Lower leg skin (tissue), 4 donors: ENCODE results near the gene GOLGA6L9. TPM values are rescaled to one million over a fixed set of nuclear protein-coding genes. Genes with fewer than 3 reads are reported as not detected.
A peak's percentile ranks its signal among the peaks of the same experiment; 100 is the strongest.
"Not testable (repeated sequence)": the region's sequence is repeated elsewhere in the genome, so short reads cannot be mapped to it uniquely, and the experiment has no call there.

ENCODE experiments used
- DNase-seq, 2 donors: peaks; one replicate each; pipeline ENCODE4 v3.0.0-alpha.2; 2019; ENCODE audit warnings: low spot score in 2 of 2
- H3K4me3 ChIP-seq: fragments of 200-600 bp; sonication (generic); 2 replicates; pipeline ENCODE4 v1.5.1; 2017; ENCODE audit warnings: mild to moderate bottlenecking, low read depth; ENCODE audit not compliant: poor library complexity, severe bottlenecking
- WGBS, 2 donors: methylation state at CpG; one replicate each; pipeline ENCODE4 v1.1.5; 2018; 5-methylcytosine and 5-hydroxymethylcytosine counted together
- intact Hi-C: fragments of 100-400 bp; cut with DNase I; formaldehyde crosslinking; loops from one replicate; pipeline ENCODE4 v1.15.0; 2023; ENCODE audit warnings: low total_unique reads
- total RNA-seq, 4 donors: library from RNA; depleted of rRNA; stranded (reverse); fragments of >200 nt; gene quantifications; one replicate each; pipeline ENCODE4 v1.1.0, GENCODE V29; 2016

Gene GOLGA6L9
- total RNA-seq, 4 donors from 2014 or later: 2.5 to 5.8 (median 4.2) TPM

DNA sequence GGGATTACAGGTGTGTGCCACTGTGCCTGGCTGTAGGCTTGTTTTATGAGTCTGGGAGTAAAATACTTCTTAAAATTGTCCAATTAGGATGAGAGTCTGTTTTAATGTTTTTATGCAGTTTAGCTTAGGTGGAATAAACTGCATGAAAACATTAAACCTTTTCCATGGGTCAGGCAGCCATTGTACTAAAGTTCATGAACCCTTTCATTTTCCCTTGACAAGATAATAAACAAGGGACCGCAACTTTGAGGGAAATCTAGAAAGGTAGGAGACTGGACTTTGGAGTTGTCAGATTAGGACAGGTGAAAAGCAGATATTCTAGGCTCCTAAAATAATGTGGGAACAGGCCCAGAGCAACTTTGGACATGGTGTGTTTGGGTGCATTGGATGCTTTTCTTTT, 27.3 kb upstream of the GOLGA6L9 start:
- H3K4me3 ChIP-seq, DNase-seq, intact Hi-C loops: not testable (repeated sequence)
- 93 to 100% methylated on average over 1 of the region's 1 CpG for WGBS, 2 donors

DNA sequence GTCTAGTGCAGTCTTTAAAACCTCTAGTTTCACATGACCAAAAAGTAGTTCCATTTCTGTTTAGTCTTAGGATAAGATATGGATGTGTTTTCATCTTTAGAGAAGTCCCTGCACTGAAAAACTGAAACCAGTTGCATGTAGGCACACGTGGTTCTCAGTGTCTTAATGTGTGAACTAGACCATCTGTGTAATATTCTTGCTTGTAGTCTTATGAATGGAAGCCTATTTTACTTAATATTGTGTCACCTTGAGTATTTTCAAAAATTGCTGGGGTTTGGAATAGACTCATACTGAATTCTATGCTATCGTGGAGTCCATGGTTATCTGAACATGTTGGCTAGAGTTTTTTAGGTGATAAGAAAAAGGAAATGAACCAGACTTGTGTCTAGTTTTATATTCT, 23.4 kb upstream of the GOLGA6L9 start:
- DNase-seq, intact Hi-C loops, H3K4me3 ChIP-seq: not testable (repeated sequence)
- WGBS, 2 donors: 77 to 80% methylated on average over 2 of the region's 2 CpGs

DNA sequence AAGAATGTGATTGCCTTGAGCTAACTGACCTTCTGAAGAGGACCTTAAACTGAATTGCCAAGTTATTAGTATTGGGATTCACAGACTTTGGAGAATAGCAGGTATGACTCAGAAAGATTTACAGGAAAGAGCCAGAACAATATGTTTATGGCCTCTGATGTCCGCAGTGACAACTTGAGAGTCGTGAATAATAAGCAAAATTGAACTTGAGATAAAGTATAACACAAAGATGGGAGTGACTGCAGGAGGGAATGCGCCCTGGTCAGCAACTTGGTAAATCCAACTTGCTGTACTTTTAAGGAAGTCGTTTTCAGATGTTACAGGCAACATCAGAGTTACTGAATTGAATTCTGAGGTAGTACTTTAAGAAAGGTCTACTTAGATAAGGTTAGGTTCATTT, 19.3 kb upstream of the GOLGA6L9 start:
- H3K4me3 ChIP-seq, intact Hi-C loops, DNase-seq: not testable (repeated sequence)
- 66 to 87% methylated on average over 4 of the region's 4 CpGs for WGBS, 2 donors

DNA sequence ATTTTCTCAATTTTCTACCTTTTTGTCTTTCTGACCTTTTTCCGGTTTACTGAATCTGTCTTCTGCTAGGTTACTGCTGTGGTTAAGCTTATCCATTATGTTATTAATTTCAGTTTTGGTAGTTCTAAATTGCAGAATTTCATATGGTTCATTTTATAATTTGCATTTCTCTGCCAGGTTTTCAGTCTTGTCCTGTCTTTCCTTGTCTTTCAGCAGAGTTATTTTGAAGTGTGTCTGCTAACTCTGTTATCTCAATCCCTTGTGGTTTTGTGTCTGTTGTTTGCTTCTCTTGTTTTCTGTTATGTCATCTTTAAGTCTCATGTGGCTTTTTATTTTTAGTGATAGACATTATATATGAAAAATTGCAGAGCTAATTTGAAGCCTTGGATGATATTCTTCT, 18.0 kb upstream of the GOLGA6L9 start:
- not testable (repeated sequence) for DNase-seq
- WGBS, 2 donors: 100% methylated on average over 1 of the region's 1 CpG

DNA sequence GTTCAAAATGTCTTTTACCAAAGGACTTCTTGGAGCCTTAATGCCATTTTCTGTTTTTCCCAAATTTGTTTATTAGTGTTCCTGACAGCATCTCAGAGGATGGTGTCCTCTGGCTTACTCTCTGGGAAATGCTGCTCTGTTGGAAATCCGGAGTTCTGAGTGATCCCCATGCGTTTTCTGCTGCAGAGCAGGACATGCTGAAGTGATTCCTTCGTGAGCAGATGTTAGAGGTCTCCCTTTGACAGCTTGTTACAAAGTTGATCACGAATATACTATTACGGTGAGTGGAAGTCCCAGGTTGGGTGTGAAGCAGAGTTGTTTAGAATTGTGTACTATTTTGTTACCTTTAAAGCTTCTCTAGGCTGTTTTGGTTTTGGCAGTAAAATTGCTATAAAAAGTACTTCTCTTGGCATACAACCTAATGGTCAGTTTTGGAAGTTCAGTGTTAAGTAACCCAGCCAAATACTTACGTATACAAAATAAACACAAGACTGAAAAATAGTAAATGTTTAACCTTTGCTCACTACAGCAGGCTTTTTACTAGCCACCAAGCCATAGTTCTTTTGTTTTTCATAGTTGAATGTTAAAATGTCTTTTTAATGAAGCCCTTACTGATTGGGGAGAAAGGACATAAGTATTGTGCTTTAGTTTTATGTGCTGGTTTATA, 15.0 kb upstream of the GOLGA6L9 start:
- 87 to 92% methylated on average over 6 of the region's 6 CpGs for WGBS, 2 donors
- DNase-seq, H3K4me3 ChIP-seq, intact Hi-C loops: not testable (repeated sequence)

More for the DNA sequence above, 18.0 kb upstream of the GOLGA6L9 start:
- H3K4me3 ChIP-seq, intact Hi-C loops: not testable (repeated sequence)

DNA sequence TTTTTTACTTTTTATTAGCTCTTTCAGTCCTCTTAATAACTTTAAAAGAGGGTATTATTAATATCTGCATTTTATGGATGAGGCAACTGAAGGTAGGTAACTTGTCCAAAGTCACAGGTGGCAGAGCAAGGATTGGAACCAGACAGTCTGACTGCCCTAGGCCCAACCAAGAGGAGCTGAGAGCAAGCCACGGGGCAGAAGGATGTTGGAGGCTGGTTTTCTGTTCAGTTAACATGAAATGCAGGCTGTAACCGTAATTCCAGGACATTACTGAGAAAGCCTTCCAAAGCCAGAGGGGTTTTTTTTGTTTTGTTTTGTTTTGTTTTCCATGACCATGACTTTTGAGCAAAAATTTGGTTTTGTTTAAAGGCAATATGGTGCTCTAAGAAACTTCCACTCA, 9.1 kb upstream of the GOLGA6L9 start:
- WGBS, 2 donors: 89 to 96% methylated on average over 2 of the region's 2 CpGs
- DNase-seq, H3K4me3 ChIP-seq, intact Hi-C loops: not testable (repeated sequence)

DNA sequence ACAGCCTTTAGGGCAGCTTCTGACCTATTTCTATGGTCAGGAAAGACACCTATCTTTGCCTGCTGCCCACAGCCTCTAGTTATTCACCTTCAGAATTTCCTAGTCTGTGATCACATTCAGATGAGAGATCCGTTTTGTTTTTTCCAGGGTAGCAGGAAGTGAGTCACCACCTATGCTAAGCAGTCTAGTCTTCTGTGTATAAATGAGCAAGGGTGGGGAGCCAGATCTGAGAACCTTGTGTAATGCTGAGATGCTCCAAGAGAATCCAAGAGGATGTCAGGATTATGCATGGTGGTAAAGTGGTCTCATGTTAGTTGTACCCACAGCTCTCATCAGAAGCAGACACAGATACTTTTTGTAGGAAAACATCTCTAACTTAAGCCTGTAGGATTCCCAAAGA, 8.7 kb upstream of the GOLGA6L9 start:
- H3K4me3 ChIP-seq, intact Hi-C loops, DNase-seq: not testable (repeated sequence)
- WGBS, 2 donors: no CpG with 5 or more reads among the region's 1 CpG

DNA sequence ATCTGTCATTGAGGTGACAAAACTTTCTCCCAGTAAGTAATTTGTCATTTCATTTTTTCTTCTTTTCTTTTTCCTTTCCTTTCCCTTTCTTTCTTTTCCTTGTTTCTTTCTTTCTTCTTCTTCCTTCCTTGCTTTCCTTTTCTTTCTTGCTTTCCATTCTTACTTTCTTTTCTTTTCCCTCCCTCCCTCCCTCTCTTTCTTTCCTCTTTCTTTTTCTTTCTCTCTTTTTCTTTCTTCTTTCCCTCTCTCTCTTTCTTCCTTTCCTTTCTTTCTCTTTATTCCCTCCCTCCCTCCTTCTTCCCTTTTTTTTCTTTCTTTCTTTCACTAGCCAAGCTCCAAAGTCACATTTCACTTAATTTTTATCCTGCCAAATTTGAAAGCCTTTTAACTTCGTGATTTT, 2.5 kb upstream of the GOLGA6L9 start:
- DNase-seq, H3K4me3 ChIP-seq, intact Hi-C loops: not testable (repeated sequence)
- WGBS, 2 donors: 29 to 53% methylated on average over 1 of the region's 1 CpG

DNA sequence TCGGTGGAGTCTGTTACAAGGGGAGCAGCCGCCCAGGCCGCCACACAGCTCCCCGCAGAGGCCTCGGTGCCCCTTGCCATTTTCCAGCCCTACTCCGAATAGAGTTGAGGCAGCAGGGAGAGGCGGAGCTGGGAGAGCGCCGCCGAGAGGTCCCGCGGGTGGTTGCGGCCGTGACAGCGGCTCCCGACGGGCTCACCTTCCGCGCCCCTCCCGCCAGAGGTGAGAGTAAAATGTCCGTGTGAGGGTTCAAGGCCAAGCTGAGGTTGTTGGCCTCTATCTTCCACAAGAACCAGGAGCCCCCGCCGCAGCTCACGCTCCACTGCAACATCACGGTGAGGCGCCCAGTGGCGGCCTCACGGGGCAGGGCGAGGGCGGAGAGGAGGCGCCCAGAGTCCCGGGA, 15.8 kb downstream of the GOLGA6L9 start:
- peak in 1 of 2 donors; percentile 80 for DNase-seq
- WGBS, 2 donors: 0 to 3% methylated on average over 7 to 14 of the region's 32 CpGs
- intact Hi-C loops, H3K4me3 ChIP-seq: not testable (repeated sequence)

DNA sequence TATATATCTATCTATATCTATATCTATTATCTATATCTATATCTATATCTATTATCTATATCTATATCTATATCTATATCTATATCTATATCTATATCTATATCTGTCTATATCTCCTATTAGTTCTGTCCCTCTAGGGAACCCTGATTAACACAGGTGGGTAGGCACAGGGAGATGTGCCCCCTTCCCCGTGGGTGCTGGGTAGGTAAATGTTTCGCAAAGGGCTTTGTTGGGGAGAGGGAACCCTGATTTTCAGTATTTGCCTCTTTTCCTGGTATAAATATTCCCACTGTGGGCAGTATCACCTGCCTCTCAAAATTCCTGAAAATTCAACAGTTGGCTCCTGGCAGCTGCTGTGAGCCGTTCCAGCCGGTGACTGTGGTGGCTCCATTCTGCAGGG, 27.7 kb downstream of the GOLGA6L9 start:
- H3K4me3 ChIP-seq, DNase-seq, intact Hi-C loops: not testable (repeated sequence)
- 98 to 100% methylated on average over 2 to 3 of the region's 4 CpGs for WGBS, 2 donors

DNA sequence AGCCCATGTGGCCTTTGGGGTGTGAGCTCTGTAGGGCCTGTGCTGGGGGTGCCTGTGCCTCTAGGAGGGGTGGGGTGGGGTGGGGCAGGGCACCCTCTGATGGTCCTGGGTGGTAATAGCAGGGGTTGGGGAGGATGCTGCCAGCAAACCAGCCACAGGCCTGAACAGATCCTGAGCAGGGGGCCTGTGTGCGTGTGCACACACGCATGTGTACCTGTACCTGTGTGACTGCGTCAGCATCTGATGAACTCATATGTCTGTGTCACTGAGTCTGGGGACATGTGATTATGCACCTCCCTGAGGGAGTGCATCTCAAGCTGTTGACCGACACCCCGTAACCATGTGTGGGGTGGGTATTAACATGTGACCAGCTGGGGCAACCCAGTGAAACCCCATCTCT, 36.0 kb downstream of the GOLGA6L9 start:
- DNase-seq, H3K4me3 ChIP-seq, intact Hi-C loops: not testable (repeated sequence)
- no CpG with 5 or more reads among the region's 5 CpGs for WGBS, 2 donors

DNA sequence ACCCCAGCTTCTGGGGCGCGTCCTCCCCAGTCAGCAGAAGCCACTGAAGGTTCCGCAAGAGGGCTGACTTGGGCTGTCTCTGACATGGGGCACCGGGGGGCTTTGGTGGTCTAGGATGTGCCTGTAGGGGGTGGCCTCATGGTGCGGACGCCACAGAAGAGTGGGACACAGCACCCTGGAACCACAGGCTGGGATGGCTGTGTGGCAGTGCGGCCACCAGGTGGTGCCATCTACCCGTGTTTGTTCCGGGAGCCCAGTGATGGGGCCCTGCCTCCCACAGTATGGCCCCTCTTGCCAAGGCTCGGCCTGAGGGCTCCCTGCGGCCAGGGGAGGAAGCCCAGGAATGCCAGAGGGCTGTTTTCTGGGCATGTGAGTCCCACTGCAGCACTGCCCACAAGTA, 38.6 kb downstream of the GOLGA6L9 start:
- intact Hi-C loops, DNase-seq, H3K4me3 ChIP-seq: not testable (repeated sequence)
- WGBS, 2 donors: no CpG with 5 or more reads among the region's 11 CpGs

DNA sequence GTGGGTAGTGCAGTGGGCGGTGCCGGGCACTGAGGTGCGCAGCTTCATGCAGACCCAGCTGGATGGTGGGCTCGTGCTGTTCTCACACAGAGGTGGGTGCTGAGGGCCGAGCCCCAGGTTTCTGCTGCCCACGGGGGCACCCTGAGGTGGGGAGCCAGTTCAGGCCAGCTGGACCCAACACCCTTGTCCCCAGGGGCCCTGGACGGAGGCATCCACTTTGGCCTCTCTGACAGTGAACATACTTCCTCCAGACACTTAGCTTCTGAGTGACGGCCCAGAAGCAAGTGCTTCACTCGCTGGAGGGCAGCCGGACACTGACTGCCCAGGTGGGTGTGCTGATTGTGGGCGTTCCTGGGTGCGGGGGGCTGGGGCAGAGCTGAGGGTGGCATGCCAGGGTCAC, 39.8 kb downstream of the GOLGA6L9 start:
- intact Hi-C loops, DNase-seq, H3K4me3 ChIP-seq: not testable (repeated sequence)
- no CpG with 5 or more reads among the region's 12 CpGs for WGBS, 2 donors

DNA sequence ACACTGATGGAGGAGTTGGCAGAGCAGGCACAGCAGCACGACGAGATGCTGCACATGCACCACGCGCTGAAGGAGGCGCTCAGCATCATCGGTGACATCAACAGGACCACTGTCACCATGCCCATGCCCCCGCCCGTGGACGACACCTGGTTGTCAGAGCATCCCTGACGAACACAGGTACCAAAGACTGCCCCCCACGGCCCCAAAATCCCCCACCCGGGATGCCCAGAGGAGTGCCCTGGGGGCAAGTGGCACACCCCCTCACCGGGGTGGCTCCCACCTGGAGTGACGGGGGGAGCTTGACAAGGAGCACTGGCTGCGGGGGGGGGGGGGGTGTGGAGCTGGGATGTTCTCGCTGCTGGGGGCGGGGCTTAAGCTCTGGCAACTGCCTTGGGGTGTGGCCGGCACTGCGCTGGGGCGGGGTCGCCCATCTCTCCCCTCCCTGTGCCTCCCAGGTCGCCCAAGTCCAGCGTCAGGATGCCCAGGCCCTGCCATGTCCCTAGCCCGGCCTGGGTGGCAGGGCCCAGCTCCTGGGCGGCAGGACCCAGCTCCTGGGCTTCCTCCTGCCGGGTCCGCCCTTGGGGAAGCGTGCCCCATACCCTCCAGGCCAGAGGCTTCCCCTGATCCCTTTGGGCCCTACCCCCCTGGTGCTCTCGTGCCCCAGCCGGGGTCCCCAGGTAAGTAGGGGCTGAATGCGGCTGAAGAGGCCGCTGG, 42.8 kb downstream of the GOLGA6L9 start:
- H3K4me3 ChIP-seq, intact Hi-C loops: not testable (repeated sequence)
- 91% methylated on average over 19 to 23 of the region's 32 CpGs for WGBS, 2 donors
- DNase-seq: peak in 1 of 2 donors; percentile 80

DNA sequence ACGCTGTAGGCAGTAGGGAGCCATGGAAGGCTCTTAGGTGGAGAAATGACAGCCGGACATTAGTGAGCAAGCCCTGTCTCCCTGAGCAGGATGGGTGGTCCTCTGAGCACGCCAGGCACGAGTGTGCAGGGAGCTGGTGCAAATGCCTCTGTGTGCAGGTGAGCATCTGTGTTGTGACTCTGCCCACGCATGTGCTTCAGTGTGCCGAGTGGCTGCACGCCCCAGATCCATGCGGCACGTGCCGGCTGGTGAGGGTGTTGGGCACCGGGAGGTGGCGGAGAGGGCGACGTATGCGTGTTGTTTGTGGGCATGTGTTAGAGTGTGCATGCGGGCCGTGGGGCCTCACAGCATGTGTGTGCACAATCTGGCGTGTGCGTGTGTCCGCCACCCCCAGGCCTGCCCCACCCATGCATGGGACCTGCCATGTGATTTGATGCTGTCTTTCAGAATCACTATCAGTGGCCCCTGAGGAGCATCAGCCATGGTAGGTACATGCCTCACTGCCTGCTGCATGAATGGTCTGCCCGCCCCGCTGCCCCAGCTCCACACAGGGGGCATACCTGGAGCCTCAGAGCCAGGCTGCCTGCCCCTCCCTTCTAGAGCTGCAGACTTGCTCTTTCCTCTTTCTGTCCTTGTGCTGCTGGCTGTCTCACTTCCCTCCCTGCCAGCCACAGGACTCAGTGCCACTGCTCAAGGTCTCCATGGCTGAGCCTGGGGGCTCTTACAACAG, 45.1 kb downstream of the GOLGA6L9 start:
- intact Hi-C loops, H3K4me3 ChIP-seq: not testable (repeated sequence)
- DNase-seq: peak in 1 of 2 donors; percentile 80
- WGBS, 2 donors: 93 to 94% methylated on average over 4 to 12 of the region's 22 CpGs
